ENCODE measurements around the gene UBE2Q2. TPM values are rescaled to one million over a fixed set of nuclear protein-coding genes. Genes with fewer than 3 reads are reported as not detected.

UBE2Q2 gene
- total RNA-seq, 1 experiment from 2014 or later: 27.0 TPM

DNA sequence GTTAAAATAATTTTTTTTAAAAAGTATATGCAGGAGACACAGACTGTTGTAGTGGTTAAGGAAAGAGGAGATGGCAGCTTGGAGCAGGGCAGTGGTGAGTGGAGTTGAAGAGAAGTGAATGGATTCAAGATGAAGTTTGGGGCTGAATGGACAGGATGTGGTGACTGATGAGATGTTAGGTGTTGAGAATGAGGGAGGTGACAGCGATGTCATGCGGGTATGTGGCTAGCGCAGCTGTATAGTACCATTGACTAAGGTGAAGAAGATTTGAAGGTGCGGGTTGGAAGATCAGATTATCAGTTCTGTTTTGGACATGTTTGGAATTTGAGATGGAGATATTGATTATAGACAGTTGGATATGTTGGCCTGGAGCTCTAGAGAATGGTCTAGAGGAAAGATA lies 80.5 kb downstream of the UBE2Q2 start (continued):
- TF ChIP-seq ZNF263 (CRISPR knock-in tag; IDR thresholded peaks at IDR 0.05; ENCODE audit: low read depth) (no peak), ATF1 (CRISPR knock-in tag; IDR thresholded peaks at IDR 0.05) (no peak), ZNF396 (CRISPR knock-in tag; IDR thresholded peaks at IDR 0.05; ENCODE audit: borderline replicate concordance) (no peak), ZNF671 (CRISPR knock-in tag; IDR thresholded peaks at IDR 0.05) (no peak), NR2C2 (CRISPR knock-in tag; IDR thresholded peaks at IDR 0.05) (no peak), TEAD4 (CRISPR knock-in tag; IDR thresholded peaks at IDR 0.05) (no peak)

DNA sequence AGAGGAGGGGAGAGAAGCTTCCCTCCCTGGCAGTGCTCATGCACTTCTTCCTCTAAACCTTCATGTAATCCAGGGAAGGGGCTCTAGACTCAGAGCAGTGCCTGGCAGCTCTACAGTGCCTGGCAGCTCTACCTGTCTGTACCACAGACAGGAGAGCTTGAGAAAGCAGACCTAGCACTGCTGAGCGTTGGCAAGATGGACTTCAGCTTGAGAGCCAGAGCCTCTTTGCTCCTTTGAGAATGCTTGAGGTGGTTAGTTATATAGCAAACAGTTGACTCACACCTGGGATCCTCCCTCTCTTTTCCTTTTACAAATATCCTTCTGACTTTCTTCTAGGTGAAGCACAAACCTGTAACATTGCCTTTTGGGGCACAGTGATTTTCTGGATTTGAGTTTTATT lies 81.3 kb downstream of the UBE2Q2 start:
- TF ChIP-seq, protein P1, sequence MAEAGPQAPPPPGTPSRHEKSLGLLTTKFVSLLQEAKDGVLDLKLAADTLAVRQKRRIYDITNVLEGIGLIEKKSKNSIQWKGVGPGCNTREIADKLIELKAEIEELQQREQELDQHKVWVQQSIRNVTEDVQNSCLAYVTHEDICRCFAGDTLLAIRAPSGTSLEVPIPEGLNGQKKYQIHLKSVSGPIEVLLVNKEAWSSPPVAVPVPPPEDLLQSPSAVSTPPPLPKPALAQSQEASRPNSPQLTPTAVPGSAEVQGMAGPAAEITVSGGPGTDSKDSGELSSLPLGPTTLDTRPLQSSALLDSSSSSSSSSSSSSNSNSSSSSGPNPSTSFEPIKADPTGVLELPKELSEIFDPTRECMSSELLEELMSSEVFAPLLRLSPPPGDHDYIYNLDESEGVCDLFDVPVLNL (CRISPR knock-in tag; IDR thresholded peaks at IDR 0.05; ENCODE audit: borderline replicate concordance, low read depth): no peak
- TF ChIP-seq, protein P2, sequence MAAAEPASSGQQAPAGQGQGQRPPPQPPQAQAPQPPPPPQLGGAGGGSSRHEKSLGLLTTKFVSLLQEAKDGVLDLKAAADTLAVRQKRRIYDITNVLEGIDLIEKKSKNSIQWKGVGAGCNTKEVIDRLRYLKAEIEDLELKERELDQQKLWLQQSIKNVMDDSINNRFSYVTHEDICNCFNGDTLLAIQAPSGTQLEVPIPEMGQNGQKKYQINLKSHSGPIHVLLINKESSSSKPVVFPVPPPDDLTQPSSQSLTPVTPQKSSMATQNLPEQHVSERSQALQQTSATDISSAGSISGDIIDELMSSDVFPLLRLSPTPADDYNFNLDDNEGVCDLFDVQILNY (CRISPR knock-in tag; IDR thresholded peaks at IDR 0.05): no peak
- no peak for TF ChIP-seq GRHL2 (CRISPR knock-in tag; IDR thresholded peaks at IDR 0.05; ENCODE audit: insufficient replicate concordance, severe bottlenecking)
- TF ChIP-seq, protein P3, sequence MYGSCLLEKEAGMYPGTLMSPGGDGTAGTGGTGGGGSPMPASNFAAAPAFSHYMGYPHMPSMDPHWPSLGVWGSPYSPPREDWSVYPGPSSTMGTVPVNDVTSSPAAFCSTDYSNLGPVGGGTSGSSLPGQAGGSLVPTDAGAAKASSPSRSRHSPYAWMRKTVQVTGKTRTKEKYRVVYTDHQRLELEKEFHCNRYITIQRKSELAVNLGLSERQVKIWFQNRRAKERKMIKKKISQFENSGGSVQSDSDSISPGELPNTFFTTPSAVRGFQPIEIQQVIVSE (CRISPR knock-in tag; IDR thresholded peaks at IDR 0.05; ENCODE audit: borderline replicate concordance): no peak
- TF ChIP-seq, protein P4, sequence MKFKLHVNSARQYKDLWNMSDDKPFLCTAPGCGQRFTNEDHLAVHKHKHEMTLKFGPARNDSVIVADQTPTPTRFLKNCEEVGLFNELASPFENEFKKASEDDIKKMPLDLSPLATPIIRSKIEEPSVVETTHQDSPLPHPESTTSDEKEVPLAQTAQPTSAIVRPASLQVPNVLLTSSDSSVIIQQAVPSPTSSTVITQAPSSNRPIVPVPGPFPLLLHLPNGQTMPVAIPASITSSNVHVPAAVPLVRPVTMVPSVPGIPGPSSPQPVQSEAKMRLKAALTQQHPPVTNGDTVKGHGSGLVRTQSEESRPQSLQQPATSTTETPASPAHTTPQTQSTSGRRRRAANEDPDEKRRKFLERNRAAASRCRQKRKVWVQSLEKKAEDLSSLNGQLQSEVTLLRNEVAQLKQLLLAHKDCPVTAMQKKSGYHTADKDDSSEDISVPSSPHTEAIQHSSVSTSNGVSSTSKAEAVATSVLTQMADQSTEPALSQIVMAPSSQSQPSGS (CRISPR knock-in tag; IDR thresholded peaks at IDR 0.05; ENCODE audit: borderline replicate concordance, low read depth): no peak
- POLR2A ChIA-PET: interaction anchor here (1.1 to 1.2 kb wide), 2 partner anchors 22 to 23 kb away, joined by 3 to 4 read pairs; no protein-coding TSS in a partner anchor
- Mint-ChIP-seq H3K27me3 (ENCODE audit: low read depth) (no peaks in the 10 kb centered on the region), H3K36me3 (peaks cover 17% of the 10 kb centered on the region), H3K4me1 (peaks cover 47% of the 10 kb centered on the region), H3K27ac (no peak overlapping the region), H3K4me3 (no peak overlapping the region), H3K9me3 (no peaks in the 10 kb centered on the region)
- no peak for ATAC-seq
- DNase-seq (ENCODE audit: low spot score): no peak
- CTCF ChIA-PET: interaction anchor here (1.0 to 1.9 kb wide), 6 partner anchors 40 to 226 kb away, joined by 3 to 9 read pairs (median 6); partner anchors contain the start of gene TMEM266

DNA sequence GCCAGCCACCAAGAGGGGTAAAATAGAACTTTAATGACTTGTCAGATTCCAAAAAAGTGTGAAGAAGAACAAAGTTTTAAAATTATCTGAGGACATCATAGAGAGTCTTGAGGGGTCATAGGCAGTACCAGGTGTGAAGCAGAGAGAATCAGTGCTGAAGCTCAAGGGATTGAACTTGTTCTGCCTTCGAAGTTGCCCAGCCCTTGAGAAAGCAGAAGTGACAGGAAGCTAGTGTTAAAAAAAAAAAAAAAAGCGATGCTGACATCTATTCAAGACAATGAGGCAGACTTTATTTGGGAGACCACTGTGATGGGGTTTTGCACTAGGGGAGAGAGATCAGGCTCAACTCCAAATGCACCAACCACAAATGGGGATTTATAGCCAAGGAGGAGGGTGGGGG lies 82.2 kb downstream of the UBE2Q2 start:
- no peak for DNase-seq (ENCODE audit: low spot score)
- Mint-ChIP-seq H3K27ac (peak overlapping the region; percentile 63), H3K27me3 (ENCODE audit: low read depth) (no peaks in the 10 kb centered on the region), H3K9me3 (no peaks in the 10 kb centered on the region), H3K4me3 (no peak overlapping the region), H3K36me3 (peaks cover 21% of the 10 kb centered on the region), H3K4me1 (peaks cover 47% of the 10 kb centered on the region)
- POLR2A ChIA-PET: interaction anchor here (1.2 kb wide), 1 partner anchor 24 kb away, joined by 4 read pairs; no protein-coding TSS in a partner anchor
- TF ChIP-seq, protein P5, sequence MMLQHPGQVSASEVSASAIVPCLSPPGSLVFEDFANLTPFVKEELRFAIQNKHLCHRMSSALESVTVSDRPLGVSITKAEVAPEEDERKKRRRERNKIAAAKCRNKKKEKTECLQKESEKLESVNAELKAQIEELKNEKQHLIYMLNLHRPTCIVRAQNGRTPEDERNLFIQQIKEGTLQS (CRISPR knock-in tag; conservative IDR thresholded peaks at IDR 0.05): no peak
- TF ChIP-seq JAZF1 (CRISPR knock-in tag; IDR thresholded peaks at IDR 0.05): no peak
- TF ChIP-seq TP53 (CRISPR knock-in tag; IDR thresholded peaks at IDR 0.05): no peak
- TF ChIP-seq GTF2I (CRISPR knock-in tag; conservative IDR thresholded peaks at IDR 0.05): no peak
- TF ChIP-seq TCF7 (CRISPR knock-in tag; IDR thresholded peaks at IDR 0.05; ENCODE audit: low read depth): no peak
- TF ChIP-seq GABPB1 (CRISPR knock-in tag; IDR thresholded peaks at IDR 0.05): no peak
- no peak for TF ChIP-seq EMX1 (CRISPR knock-in tag; IDR thresholded peaks at IDR 0.05)
- TF ChIP-seq, protein P6, sequence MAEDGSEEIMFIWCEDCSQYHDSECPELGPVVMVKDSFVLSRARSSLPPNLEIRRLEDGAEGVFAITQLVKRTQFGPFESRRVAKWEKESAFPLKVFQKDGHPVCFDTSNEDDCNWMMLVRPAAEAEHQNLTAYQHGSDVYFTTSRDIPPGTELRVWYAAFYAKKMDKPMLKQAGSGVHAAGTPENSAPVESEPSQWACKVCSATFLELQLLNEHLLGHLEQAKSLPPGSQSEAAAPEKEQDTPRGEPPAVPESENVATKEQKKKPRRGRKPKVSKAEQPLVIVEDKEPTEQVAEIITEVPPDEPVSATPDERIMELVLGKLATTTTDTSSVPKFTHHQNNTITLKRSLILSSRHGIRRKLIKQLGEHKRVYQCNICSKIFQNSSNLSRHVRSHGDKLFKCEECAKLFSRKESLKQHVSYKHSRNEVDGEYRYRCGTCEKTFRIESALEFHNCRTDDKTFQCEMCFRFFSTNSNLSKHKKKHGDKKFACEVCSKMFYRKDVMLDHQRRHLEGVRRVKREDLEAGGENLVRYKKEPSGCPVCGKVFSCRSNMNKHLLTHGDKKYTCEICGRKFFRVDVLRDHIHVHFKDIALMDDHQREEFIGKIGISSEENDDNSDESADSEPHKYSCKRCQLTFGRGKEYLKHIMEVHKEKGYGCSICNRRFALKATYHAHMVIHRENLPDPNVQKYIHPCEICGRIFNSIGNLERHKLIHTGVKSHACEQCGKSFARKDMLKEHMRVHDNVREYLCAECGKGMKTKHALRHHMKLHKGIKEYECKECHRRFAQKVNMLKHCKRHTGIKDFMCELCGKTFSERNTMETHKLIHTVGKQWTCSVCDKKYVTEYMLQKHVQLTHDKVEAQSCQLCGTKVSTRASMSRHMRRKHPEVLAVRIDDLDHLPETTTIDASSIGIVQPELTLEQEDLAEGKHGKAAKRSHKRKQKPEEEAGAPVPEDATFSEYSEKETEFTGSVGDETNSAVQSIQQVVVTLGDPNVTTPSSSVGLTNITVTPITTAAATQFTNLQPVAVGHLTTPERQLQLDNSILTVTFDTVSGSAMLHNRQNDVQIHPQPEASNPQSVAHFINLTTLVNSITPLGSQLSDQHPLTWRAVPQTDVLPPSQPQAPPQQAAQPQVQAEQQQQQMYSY (CRISPR knock-in tag; IDR thresholded peaks at IDR 0.05): no peak
- no peak for TF ChIP-seq FOXK1 (CRISPR knock-in tag; IDR thresholded peaks at IDR 0.05)
- no peak for TF ChIP-seq ZNF396 (CRISPR knock-in tag; IDR thresholded peaks at IDR 0.05; ENCODE audit: borderline replicate concordance)
- TF ChIP-seq, protein P7, sequence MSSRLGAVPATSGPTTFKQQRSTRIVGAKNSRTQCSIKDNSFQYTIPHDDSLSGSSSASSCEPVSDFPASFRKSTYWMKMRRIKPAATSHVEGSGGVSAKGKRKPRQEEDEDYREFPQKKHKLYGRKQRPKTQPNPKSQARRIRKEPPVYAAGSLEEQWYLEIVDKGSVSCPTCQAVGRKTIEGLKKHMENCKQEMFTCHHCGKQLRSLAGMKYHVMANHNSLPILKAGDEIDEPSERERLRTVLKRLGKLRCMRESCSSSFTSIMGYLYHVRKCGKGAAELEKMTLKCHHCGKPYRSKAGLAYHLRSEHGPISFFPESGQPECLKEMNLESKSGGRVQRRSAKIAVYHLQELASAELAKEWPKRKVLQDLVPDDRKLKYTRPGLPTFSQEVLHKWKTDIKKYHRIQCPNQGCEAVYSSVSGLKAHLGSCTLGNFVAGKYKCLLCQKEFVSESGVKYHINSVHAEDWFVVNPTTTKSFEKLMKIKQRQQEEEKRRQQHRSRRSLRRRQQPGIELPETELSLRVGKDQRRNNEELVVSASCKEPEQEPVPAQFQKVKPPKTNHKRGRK (CRISPR knock-in tag; IDR thresholded peaks at IDR 0.05; ENCODE audit: borderline replicate concordance): no peak
- ATAC-seq: no peak
- CTCF ChIA-PET: interaction anchor here (0.7 to 5.9 kb wide), 8 partner anchors 22 to 225 kb away, joined by 3 to 73 read pairs (median 6); partner anchors contain the start of gene FBXO22

Measured in WTC11 (cell line).